Ectodermal cell (in vitro differentiated cells): ENCODE measurements around the gene EGFL8.
A peak's percentile ranks its signal among the peaks of the same experiment; 100 is the strongest.
"Not testable (repeated sequence)": the region's sequence is repeated elsewhere in the genome, so short reads cannot be mapped to it uniquely, and the experiment has no call there.

ENCODE experiments used
- H3K27ac ChIP-seq: 2 replicates; pipeline ENCODE4 v1.7.0; 2013; ENCODE audit warnings: mild to moderate bottlenecking, low read depth, low read length; ENCODE audit not compliant: insufficient read depth, poor library complexity, severe bottlenecking
- H3K27me3 ChIP-seq: 2 replicates; pipeline ENCODE4 v1.7.0; 2013; ENCODE audit warnings: mild to moderate bottlenecking, low read length; ENCODE audit not compliant: insufficient read depth, control insufficient read depth, poor library complexity, severe bottlenecking
- H3K36me3 ChIP-seq: one replicate; pipeline ENCODE4 v1.7.0; 2013; ENCODE audit warnings: low read length; ENCODE audit not compliant: control insufficient read depth, insufficient read depth
- H3K4me1 ChIP-seq: one replicate; pipeline ENCODE4 v1.7.0; 2013; ENCODE audit warnings: low read length; ENCODE audit not compliant: control insufficient read depth, insufficient read depth
- H3K4me3 ChIP-seq: 2 replicates; pipeline ENCODE4 v1.7.0; 2013; ENCODE audit warnings: low read depth, low read length, control low read depth; ENCODE audit not compliant: insufficient read depth
- H3K9me3 ChIP-seq: 2 replicates; pipeline ENCODE4 v1.7.0; 2013; ENCODE audit warnings: mild to moderate bottlenecking, low read length, moderate library complexity; ENCODE audit not compliant: control insufficient read depth
- WGBS, 2 experiments: methylation state at CpG; one replicate each; pipeline ENCODE4 v1.1.7; 2013; ENCODE audit warnings: missing lambda C conversion rate in 2 of 2; 5-methylcytosine and 5-hydroxymethylcytosine counted together

EGFL8 gene

GRCh38 chr6:32189069-32189741, 24.8 kb downstream of the EGFL8 start:
- WGBS, 2 experiments: 5 to 10% methylated on average over 10 of the region's 10 CpGs
- peaks cover 30% of the 10 kb centered on the region for H3K4me1 ChIP-seq

DNA sequence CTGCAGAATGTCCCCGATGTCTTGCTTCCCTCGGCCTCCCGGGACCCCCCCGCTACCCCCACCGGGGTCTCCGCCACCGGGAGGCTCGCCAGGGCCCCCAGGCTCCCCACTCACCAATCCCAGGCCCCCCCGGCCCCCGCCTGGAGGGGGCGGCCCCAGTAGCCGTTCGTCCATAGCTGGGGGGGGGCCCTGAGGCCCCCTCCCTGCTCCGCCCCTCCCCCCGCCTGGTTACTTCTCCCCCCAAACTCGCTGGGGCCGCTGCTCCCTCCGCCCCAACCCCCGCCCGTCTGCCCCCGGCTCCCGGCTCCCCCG, 25.3 kb downstream of the EGFL8 start:
- H3K27me3 ChIP-seq: no peaks in the 10 kb centered on the region
- H3K9me3 ChIP-seq: no peaks in the 10 kb centered on the region
- 7 to 14% methylated on average over 14 of the region's 23 CpGs for WGBS, 2 experiments
- peaks cover 12% of the 10 kb centered on the region for H3K36me3 ChIP-seq
- peak overlapping the region; percentile 58 for H3K4me3 ChIP-seq
- peaks cover 32% of the 10 kb centered on the region for H3K4me1 ChIP-seq
- peak overlapping the region; percentile 23 for H3K27ac ChIP-seq

More at GRCh38 chr6:32189069-32189741, 24.8 kb downstream of the EGFL8 start:
- H3K36me3 ChIP-seq: peaks cover 12% of the 10 kb centered on the region
- no peak overlapping the region for H3K27ac ChIP-seq
- no peaks in the 10 kb centered on the region for H3K27me3 ChIP-seq
- no peaks in the 10 kb centered on the region for H3K9me3 ChIP-seq
- peak overlapping the region; percentile 58 for H3K4me3 ChIP-seq

DNA sequence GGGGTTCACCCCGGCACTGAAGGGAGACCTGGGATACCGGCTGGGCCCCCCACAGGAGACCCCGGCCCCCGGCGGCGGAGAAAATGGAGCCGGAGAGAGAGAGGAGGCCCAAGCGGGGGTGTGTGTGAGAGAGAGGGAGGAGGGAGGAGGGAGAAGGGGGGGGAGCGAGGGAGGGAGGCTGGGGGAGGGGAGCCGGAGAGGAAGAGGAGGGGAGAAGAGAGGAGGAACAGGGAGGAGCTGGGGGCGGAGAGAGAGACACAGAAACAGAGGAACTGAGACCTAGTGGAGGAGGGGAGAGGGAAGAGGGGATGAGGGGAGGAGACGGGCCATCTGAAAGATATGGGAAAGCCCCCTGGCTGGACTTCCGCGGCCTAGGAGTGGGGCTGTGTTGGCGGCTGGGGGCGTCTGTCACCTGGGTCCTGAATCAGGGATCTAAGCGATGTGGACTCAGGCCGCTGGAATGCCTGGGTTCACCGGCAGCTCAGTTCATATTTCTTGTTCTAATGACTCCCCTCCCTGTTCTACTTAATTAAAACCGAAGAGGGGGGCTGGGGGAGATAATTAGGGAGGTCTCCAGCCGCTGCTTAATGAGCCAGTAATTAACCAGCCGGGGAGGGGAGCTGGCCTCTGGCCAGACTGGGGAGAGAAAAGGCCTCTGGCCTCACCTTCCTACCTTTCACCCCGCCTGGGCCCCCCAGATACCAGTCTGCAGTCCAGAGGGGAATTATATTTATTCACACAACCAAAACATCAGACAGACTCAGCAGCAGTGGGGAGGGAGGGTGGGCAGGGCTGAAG, 25.9 kb downstream of the EGFL8 start, which contains the start of gene PBX2:
Gene PBX2, minus strand, starts transcription at position 149 of the 798 bp plus-strand sequence. CDS start 287 bp downstream, outside the sequence.
- no peaks in the 10 kb centered on the region for H3K27me3 ChIP-seq
- no peaks in the 10 kb centered on the region for H3K9me3 ChIP-seq
- H3K36me3 ChIP-seq: peaks cover 12% of the 10 kb centered on the region

GRCh38 chr6:32190911-32191677, 26.7 kb downstream of the EGFL8 start:
- peaks cover 34% of the 10 kb centered on the region for H3K4me1 ChIP-seq
- no peak overlapping the region for H3K4me3 ChIP-seq
- WGBS, 2 experiments: 87 to 91% methylated on average over 8 of the region's 8 CpGs

More for the DNA sequence above, 25.9 kb downstream of the EGFL8 start, which contains the start of gene PBX2:
- Histone ChIP-seq H3K4me1 (peaks cover 34% of the 10 kb centered on the region), H3K4me3 (peak within 1 kb of the TSS; percentile 58), H3K27ac (peak within 1 kb of the TSS; percentile 44)
- 0 to 2% methylated on average over 16 to 20 of the region's 23 CpGs for WGBS, 2 experiments

DNA sequence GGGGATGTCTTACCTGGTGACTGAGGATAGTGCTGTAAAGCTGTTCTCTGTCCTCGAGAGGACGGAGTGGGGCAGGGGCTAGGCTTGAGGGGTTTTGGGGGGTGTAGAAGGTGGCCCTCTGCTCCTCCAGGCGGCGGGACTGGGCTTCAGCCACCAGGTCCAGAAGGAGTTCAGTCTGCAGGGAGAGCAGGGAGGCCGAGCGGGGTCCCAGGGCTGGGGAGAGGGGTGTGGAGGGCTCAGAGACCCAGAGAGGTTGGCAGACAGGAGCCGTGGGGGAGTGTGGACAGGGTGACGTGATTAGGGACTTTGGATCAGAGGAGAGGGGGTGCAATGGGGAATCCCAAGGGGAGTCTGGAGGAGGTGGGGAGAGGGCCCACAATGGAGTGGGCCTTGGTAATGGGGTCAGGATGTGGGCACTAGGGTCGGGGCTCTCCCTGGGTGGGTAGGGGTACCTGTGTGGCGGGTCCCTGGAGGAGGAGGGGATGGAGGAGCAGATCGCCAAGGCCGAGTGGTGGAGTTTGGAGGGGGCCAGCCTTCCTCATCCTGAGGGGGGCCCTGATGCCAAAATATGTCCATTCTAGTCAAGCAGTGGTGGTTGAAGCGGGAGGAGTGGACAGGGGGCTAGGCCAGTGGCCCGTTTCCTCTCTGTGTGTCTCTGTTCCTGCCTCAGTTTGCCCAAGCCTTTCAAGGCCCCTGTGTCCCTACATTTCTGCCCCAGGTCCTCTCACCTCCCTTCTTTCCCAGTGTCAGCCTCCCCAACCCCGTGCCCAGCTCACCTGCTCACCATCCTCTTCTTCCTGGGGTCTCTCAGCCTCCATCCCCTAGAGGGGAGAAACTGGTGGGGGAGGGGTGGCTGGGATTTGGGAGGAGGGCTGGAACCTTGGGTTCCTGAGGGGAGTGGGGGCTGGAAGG, 27.6 kb downstream of the EGFL8 start:
- peaks cover 39% of the 10 kb centered on the region for H3K4me1 ChIP-seq
- H3K4me3 ChIP-seq: no peak overlapping the region
- peaks cover 8% of the 10 kb centered on the region for H3K36me3 ChIP-seq
- 89 to 94% methylated on average over 14 to 15 of the region's 15 CpGs for WGBS, 2 experiments
- no peaks in the 10 kb centered on the region for H3K27me3 ChIP-seq
- H3K9me3 ChIP-seq: no peaks in the 10 kb centered on the region
- no peak overlapping the region for H3K27ac ChIP-seq

More at GRCh38 chr6:32190911-32191677, 26.7 kb downstream of the EGFL8 start:
- no peaks in the 10 kb centered on the region for H3K27me3 ChIP-seq
- no peaks in the 10 kb centered on the region for H3K9me3 ChIP-seq
- peaks cover 12% of the 10 kb centered on the region for H3K36me3 ChIP-seq
- H3K27ac ChIP-seq: no peak overlapping the region

- WGBS, 2 experiments: 62 to 67% methylated on average over 2 to 5 of the region's 5 CpGs
- Histone ChIP-seq H3K27me3 (no peaks in the 10 kb centered on the region), H3K4me1 (peaks cover 41% of the 10 kb centered on the region), H3K36me3 (peaks cover 1% of the 10 kb centered on the region), H3K4me3 (no peak within 1 kb of the TSS), H3K9me3 (no peaks in the 10 kb centered on the region), H3K27ac (no peak within 1 kb of the TSS)
These were observed 28.2 kb downstream of the EGFL8 start, which contains the start of gene GPSM3 for GRCh38 chr6:32192608-32193039. GPSM3 (minus strand) TSS chr6:32192643; CDS start chr6:32192513, 130 bp downstream.

DNA sequence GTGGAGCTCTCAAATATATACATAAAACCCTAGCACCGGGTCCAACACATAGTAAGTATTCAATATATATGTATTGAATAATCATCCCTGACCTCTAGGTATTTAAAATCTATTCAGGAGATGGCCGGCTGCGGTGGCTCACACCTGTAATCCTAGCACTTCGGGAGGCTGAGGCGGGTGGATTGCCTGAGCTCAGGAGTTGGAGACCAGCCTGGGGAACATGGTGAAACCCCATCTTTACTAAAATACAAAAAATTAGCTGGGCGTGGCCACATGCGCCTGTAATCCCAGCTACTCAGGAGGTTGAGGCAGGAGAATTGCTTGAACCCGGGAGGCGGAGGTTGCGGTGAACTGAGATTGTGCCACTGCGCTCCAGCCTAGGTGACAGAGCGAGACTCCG, 28.7 kb downstream of the EGFL8 start:
- H3K9me3 ChIP-seq, H3K36me3 ChIP-seq, H3K27me3 ChIP-seq, H3K4me3 ChIP-seq, H3K27ac ChIP-seq: not testable (repeated sequence)
- peaks cover 40% of the 10 kb centered on the region for H3K4me1 ChIP-seq
- 90% methylated on average over 10 to 12 of the region's 13 CpGs for WGBS, 2 experiments

DNA sequence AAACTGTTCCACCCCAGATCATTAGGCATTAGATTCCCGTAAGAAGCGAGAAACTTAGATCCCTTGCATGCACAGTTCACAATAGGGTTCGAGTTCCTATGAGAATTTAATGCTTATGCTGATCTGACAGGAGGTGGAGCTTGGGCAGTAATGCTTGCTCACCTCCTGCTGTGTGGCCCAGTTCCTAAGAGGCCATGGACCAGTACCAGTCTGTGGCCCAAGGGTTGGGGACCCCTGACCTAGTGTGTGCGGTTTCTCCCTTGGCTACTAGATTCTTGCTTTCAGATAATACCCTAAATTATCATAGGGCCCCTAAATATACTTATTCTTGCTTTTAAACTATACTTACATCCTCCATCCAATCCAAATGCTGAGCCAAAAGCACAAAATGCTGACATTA, 30.0 kb downstream of the EGFL8 start:
- no peak overlapping the region for H3K4me3 ChIP-seq
- no peaks in the 10 kb centered on the region for H3K36me3 ChIP-seq
- H3K9me3 ChIP-seq: no peaks in the 10 kb centered on the region
- 93 to 96% methylated on average over 4 of the region's 4 CpGs for WGBS, 2 experiments
- no peaks in the 10 kb centered on the region for H3K27me3 ChIP-seq
- peaks cover 32% of the 10 kb centered on the region for H3K4me1 ChIP-seq
- H3K27ac ChIP-seq: no peak overlapping the region

DNA sequence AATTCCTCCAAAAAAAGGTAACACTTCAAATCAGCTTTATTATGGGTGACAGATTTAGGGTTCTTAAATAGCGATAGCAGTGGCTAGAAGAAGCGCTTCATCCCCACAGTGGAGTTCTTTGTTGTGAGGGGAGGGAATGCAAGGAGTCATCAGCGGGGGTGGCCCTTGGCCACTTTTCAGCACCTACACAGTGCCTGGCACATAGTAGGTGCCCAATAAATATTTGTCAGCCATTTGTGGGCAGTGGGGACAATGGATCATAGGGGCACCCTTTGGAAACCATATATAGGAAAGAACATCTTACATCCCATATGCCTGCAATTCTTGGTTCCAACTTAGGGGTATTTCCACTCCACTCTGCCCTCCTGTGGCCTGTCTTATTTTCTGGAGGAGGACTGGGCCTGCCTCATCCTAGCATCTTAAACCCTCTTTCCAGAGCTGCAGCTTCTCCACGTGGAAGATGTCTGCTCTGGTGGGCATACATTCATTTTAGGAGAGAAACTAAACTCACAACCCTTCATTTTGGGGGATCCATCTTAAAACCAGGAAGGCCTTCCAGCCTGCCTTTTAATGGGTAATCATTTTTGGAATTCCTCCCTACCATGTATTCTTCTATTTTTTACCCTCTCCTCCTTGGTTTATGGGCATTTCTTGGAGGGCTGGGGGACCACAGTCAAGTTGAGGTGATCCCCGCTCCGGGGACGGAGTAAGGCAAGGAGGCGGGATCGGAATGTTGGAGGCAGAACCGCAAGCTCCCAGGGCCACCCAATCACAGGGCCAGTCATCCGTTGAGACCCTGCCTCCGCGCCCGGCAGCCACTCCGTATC, 30.6 kb downstream of the EGFL8 start:
- H3K4me3 ChIP-seq: peak overlapping the region; percentile 41
- peaks cover 32% of the 10 kb centered on the region for H3K4me1 ChIP-seq
- H3K27ac ChIP-seq: peak overlapping the region; percentile 90
- no peaks in the 10 kb centered on the region for H3K27me3 ChIP-seq
- WGBS, 2 experiments: 19% methylated on average over 15 of the region's 15 CpGs
- no peaks in the 10 kb centered on the region for H3K9me3 ChIP-seq
- no peaks in the 10 kb centered on the region for H3K36me3 ChIP-seq
